SJCRH30 (cell line): Measurements from ENCODE around the gene SRP9. TPM values are rescaled to one million over a fixed set of nuclear protein-coding genes. Genes with fewer than 3 reads are reported as not detected.
A peak's percentile ranks its signal among the peaks of the same experiment; 100 is the strongest.
"Not testable (repeated sequence)": the region's sequence is repeated elsewhere in the genome, so short reads cannot be mapped to it uniquely, and the experiment has no call there.

Experiments
- DNase-seq, 2 experiments: peaks; one replicate each; pipeline ENCODE4 v3.0.0-alpha.2; 2015 to 2020
- H3K27ac ChIP-seq: fragments of 250-450 bp; sonication (Bioruptor Pico); 2 replicates; pipeline ENCODE4 v1.5.1; 2020; ENCODE audit warnings: mild to moderate bottlenecking, moderate library complexity
- H3K27me3 ChIP-seq: fragments of 250-450 bp; sonication (Bioruptor Pico); 2 replicates; pipeline ENCODE4 v1.5.1; 2020; ENCODE audit warnings: mild to moderate bottlenecking, moderate library complexity
- H3K36me3 ChIP-seq: fragments of 250-450 bp; sonication (Bioruptor Pico); 2 replicates; pipeline ENCODE4 v1.5.1; 2020; ENCODE audit warnings: mild to moderate bottlenecking, moderate library complexity
- H3K4me1 ChIP-seq: fragments of 250-450 bp; sonication (Bioruptor Pico); 2 replicates; pipeline ENCODE4 v1.5.1; 2020; ENCODE audit warnings: mild to moderate bottlenecking, moderate library complexity
- H3K4me3 ChIP-seq: fragments of 250-450 bp; sonication (Bioruptor Pico); 2 replicates; pipeline ENCODE4 v1.5.1; 2020; ENCODE audit warnings: mild to moderate bottlenecking, moderate library complexity
- H3K9me3 ChIP-seq: fragments of 250-450 bp; sonication (Bioruptor Pico); replicated peaks from 2 replicates; pipeline ENCODE4 v1.5.1; 2020; ENCODE audit warnings: mild to moderate bottlenecking, moderate library complexity
- total RNA-seq: library from RNA; depleted of rRNA; stranded (reverse); fragments of >200 nt; shearing (Covaris generic); gene quantifications from 2 replicates; pipeline ENCODE4 v1.2.3, GENCODE V29; 2014; rRNA removed

Gene SRP9
- total RNA-seq, 1 experiment from 2014 or later = 654 TPM

- Histone ChIP-seq H3K27ac (no peak overlapping the region), H3K27me3 (no peaks in the 10 kb centered on the region), H3K4me3 (no peak overlapping the region), H3K9me3 (no peaks in the 10 kb centered on the region), H3K36me3 (no peaks in the 10 kb centered on the region), H3K4me1 (no peaks in the 10 kb centered on the region)
- DNase-seq = no peak
Observed at GRCh38 chr1:225825078-225825477, 47.5 kb downstream of the SRP9 start.

- Histone ChIP-seq H3K36me3 (no peaks in the 10 kb centered on the region), H3K4me3 (no peak overlapping the region), H3K27me3 (no peaks in the 10 kb centered on the region), H3K27ac (no peak overlapping the region), H3K9me3 (no peaks in the 10 kb centered on the region), H3K4me1 (no peaks in the 10 kb centered on the region)
- DNase-seq = no peak
Observed at GRCh38 chr1:225825607-225826007, 48.0 kb downstream of the SRP9 start.

GRCh38 chr1:225827076-225827475 is 49.5 kb downstream of the SRP9 start:
- Histone ChIP-seq H3K4me3 (no peak overlapping the region), H3K36me3 (no peaks in the 10 kb centered on the region), H3K27me3 (no peaks in the 10 kb centered on the region), H3K4me1 (no peaks in the 10 kb centered on the region), H3K27ac (no peak overlapping the region), H3K9me3 (no peaks in the 10 kb centered on the region)
- no peak for DNase-seq

GRCh38 chr1:225828706-225829345 is 51.2 kb downstream of the SRP9 start:
- Histone ChIP-seq H3K9me3 (no peaks in the 10 kb centered on the region), H3K4me3 (no peak overlapping the region), H3K36me3 (0 out of 2 replicates have a peak, but pooled peaks cover 4% of the 10 kb centered on the region), H3K4me1 (no peaks in the 10 kb centered on the region), H3K27ac (no peak overlapping the region), H3K27me3 (no peaks in the 10 kb centered on the region)
- no peak for DNase-seq

GRCh38 chr1:225830841-225831240 is 53.2 kb downstream of the SRP9 start:
- no peak overlapping the region for H3K27ac ChIP-seq
- H3K4me1 ChIP-seq = no peaks in the 10 kb centered on the region
- H3K9me3 ChIP-seq = no peaks in the 10 kb centered on the region
- no peaks in the 10 kb centered on the region for H3K27me3 ChIP-seq
- 0 out of 2 replicates have a peak, but pooled peaks cover 4% of the 10 kb centered on the region for H3K36me3 ChIP-seq
- no peak for DNase-seq
- no peak overlapping the region for H3K4me3 ChIP-seq

GRCh38 chr1:225834417-225835329 is 57.0 kb downstream of the SRP9 start:
- Histone ChIP-seq H3K27me3 (no peaks in the 10 kb centered on the region; the same call in 1 of the 2 replicates), H3K4me3 (no peak overlapping the region), H3K27ac (no peak overlapping the region), H3K9me3 (no peaks in the 10 kb centered on the region), H3K36me3 (0 out of 2 replicates have a peak, but pooled peaks cover 4% of the 10 kb centered on the region), H3K4me1 (no peaks in the 10 kb centered on the region)
- peak in 1 of 2 experiments; percentile 57 for DNase-seq

GRCh38 chr1:225835856-225836255 is 58.2 kb downstream of the SRP9 start:
- no peak overlapping the region for H3K4me3 ChIP-seq
- H3K4me1 ChIP-seq = no peaks in the 10 kb centered on the region
- no peaks in the 10 kb centered on the region for H3K9me3 ChIP-seq
- H3K27ac ChIP-seq = no peak overlapping the region
- H3K27me3 ChIP-seq = no peaks in the 10 kb centered on the region; the same call in 1 of the 2 replicates
- DNase-seq = no peak
- H3K36me3 ChIP-seq = 0 out of 2 replicates have a peak, but pooled peaks cover 4% of the 10 kb centered on the region

- not testable (repeated sequence) for H3K4me1 ChIP-seq, H3K27ac ChIP-seq, DNase-seq, H3K27me3 ChIP-seq, H3K9me3 ChIP-seq, H3K36me3 ChIP-seq, H3K4me3 ChIP-seq
Observed at GRCh38 chr1:225836296-225836695, 58.7 kb downstream of the SRP9 start.

GRCh38 chr1:225838793-225839192 is 61.2 kb downstream of the SRP9 start:
- no peaks in the 10 kb centered on the region for H3K9me3 ChIP-seq
- DNase-seq = no peak
- H3K4me1 ChIP-seq = no peaks in the 10 kb centered on the region
- H3K36me3 ChIP-seq = no peaks in the 10 kb centered on the region
- no peak overlapping the region for H3K4me3 ChIP-seq
- H3K27me3 ChIP-seq = no peaks in the 10 kb centered on the region; the same call in 1 of the 2 replicates
- no peak overlapping the region for H3K27ac ChIP-seq

Other genes with a start within 250 kb of the SRP9 start
- gene ENAH, start 124.7 kb upstream of the SRP9 start, total RNA-seq = 206 and 246 TPM in 2 replicates
- gene EPHX1, start 32.3 kb downstream of the SRP9 start, total RNA-seq = 6.3 and 7.2 TPM in 2 replicates
- 13.5 and 20.4 TPM in 2 replicates for gene TMEM63A, start 104.6 kb downstream of the SRP9 start, total RNA-seq
- gene LEFTY1, start 111.3 kb downstream of the SRP9 start, total RNA-seq = 16.7 and 19.4 TPM in 2 replicates
- gene PYCR2, start 146.4 kb downstream of the SRP9 start, total RNA-seq = 46.0 and 51.1 TPM in 2 replicates
- gene LEFTY2, start 163.4 kb downstream of the SRP9 start, total RNA-seq = 0.56 and 0.77 TPM in 2 replicates
- gene SDE2, start 221.5 kb downstream of the SRP9 start, total RNA-seq = 30.7 and 36.9 TPM in 2 replicates